Endothelial cell of umbilical vein (primary cell): ENCODE measurements around the gene MITF. TPM values are rescaled to one million over a fixed set of nuclear protein-coding genes. Genes with fewer than 3 reads are reported as not detected.

ENCODE experiments used
- BruUV-seq: library from RNA; stranded (reverse); fragments of 400-500 nt; replicated peaks from 2 replicates; lab custom pipeline; 2021; lab: Mats Ljungman, UMichigan
- CTCF ChIA-PET: fragments of 300-600, 350-600 bp; sonication (Branson Sonifier 250); formaldehyde crosslinking; loops from one replicate; lab custom pipeline; 2021; ENCODE audit warnings: antibody characterized with exemption, inconsistent platforms; lab: Charles Lee
- POLR2A ChIA-PET: fragments of 300-600, 350-600 bp; sonication (Branson Sonifier 250); formaldehyde crosslinking; loops from one replicate; lab custom pipeline; 2021; ENCODE audit warnings: antibody characterized with exemption, inconsistent platforms; lab: Charles Lee
- DNase-seq: peaks from one replicate; pipeline ENCODE4 v3.0.0-alpha.2; 2011; ENCODE audit warnings: low read depth, low spot score
- FAIRE-seq: peaks from 2 replicates; lab custom pipeline; 2011; peaks lifted over from hg19 to GRCh38; lab: Jason Lieb, UNC
- H2AFZ ChIP-seq: 2 replicates; pipeline ENCODE4 v1.6.0; 2012; ENCODE audit warnings: low read depth, low read length, control low read depth, inconsistent platforms
- H3K27ac ChIP-seq: 2 replicates; pipeline ENCODE4 v1.5.1; 2011; ENCODE audit warnings: low read depth, mild to moderate bottlenecking, control low read depth, low read length, moderate library complexity; ENCODE audit not compliant: insufficient read depth
- H3K27me3 ChIP-seq, 2 experiments: 2 replicates each; pipeline versions ENCODE4 v1.6.0 to v1.6.1; 2011; ENCODE audit warnings: low read length in 2 of 2, mixed read lengths in 1 of 2; ENCODE audit not compliant: control insufficient read depth in 2 of 2, insufficient read depth in 2 of 2
- H3K36me3 ChIP-seq, 2 experiments: 2 replicates in 1 of 2; 3 replicates in 1 of 2; pipeline ENCODE4 v1.5.1; 2011; ENCODE audit warnings: low read length in 2 of 2, mild to moderate bottlenecking in 1 of 2, moderate library complexity in 1 of 2; ENCODE audit not compliant: control insufficient read depth in 2 of 2, insufficient read depth in 2 of 2; ENCODE audit errors: extremely low read depth in 1 of 2
- H3K4me1 ChIP-seq: 3 replicates; pipeline ENCODE4 v1.5.1; 2011; ENCODE audit warnings: mild to moderate bottlenecking, low read length; ENCODE audit not compliant: control insufficient read depth, insufficient read depth; ENCODE audit errors: extremely low read depth
- H3K4me2 ChIP-seq: 2 replicates; pipeline ENCODE4 v1.6.1; 2011; ENCODE audit warnings: low read length, control low read depth, mixed read lengths; ENCODE audit not compliant: insufficient read depth
- H3K4me3 ChIP-seq, 3 experiments: fragments of 200-600 bp in 1 of 3; sonication (generic), shearing (Covaris generic) in 1 of 3; replicated peaks in 1 of 3; 2 replicates each; pipeline ENCODE4 v1.5.1; 2011 to 2016; ENCODE audit warnings: control low read depth in 3 of 3, low read length in 3 of 3, mild to moderate bottlenecking in 2 of 3, inconsistent platforms in 1 of 3, low read depth in 1 of 3, moderate library complexity in 1 of 3; ENCODE audit not compliant: insufficient read depth in 1 of 3
- H3K79me2 ChIP-seq: 2 replicates; pipeline ENCODE4 v1.6.0; 2012; ENCODE audit warnings: low read length, inconsistent platforms; ENCODE audit not compliant: control insufficient read depth, insufficient read depth
- H3K9ac ChIP-seq: replicated peaks from 2 replicates; pipeline ENCODE3; 2011; ENCODE audit warnings: low read length, control low read depth; ENCODE audit not compliant: insufficient read depth; ENCODE audit errors: extremely low read depth
- H3K9me1 ChIP-seq: replicated peaks from 3 replicates; pipeline ENCODE4 v1.6.0; 2011; ENCODE audit warnings: mild to moderate bottlenecking, low read length; ENCODE audit not compliant: control insufficient read depth, insufficient read depth; ENCODE audit errors: extremely low read depth
- H3K9me3 ChIP-seq: replicated peaks from 2 replicates; pipeline ENCODE4 v1.5.1; 2012; ENCODE audit warnings: low read length, inconsistent platforms; ENCODE audit not compliant: control insufficient read depth, insufficient read depth
- H4K20me1 ChIP-seq: replicated peaks from 2 replicates; pipeline ENCODE3; 2011; ENCODE audit warnings: mild to moderate bottlenecking, low read length; ENCODE audit not compliant: control insufficient read depth, insufficient read depth; ENCODE audit errors: extremely low read depth
- CTCF ChIP-seq, 2 donors: IDR thresholded peaks; 1 replicate in 1 of 2; 2 replicates in 1 of 2; pipeline ENCODE4 v1.5.1; 2011; ENCODE audit warnings: low read length in 2 of 2, mild to moderate bottlenecking in 2 of 2, moderate library complexity in 2 of 2, control low read depth in 1 of 2, inconsistent platforms in 1 of 2, low read depth in 1 of 2; ENCODE audit not compliant: insufficient read depth in 1 of 2; ENCODE audit errors: extremely low read depth in 1 of 2
- EZH2 ChIP-seq: IDR thresholded peaks from 2 replicates; pipeline ENCODE4 v1.6.1; 2012; ENCODE audit warnings: borderline replicate concordance, low read depth, mild to moderate bottlenecking, moderate library complexity, low read length, inconsistent platforms; ENCODE audit not compliant: severe bottlenecking
- FOS ChIP-seq: IDR thresholded peaks from 2 replicates; pipeline ENCODE4 v1.6.1; 2011; ENCODE audit warnings: mild to moderate bottlenecking, low read length, moderate library complexity, borderline replicate concordance; ENCODE audit not compliant: insufficient read depth
- GATA2 ChIP-seq: IDR thresholded peaks from 2 replicates; pipeline ENCODE4 v1.7.0; 2011; ENCODE audit warnings: low read depth, mild to moderate bottlenecking, moderate library complexity, mixed read lengths, low read length; ENCODE audit not compliant: insufficient read length, insufficient read depth
- JUN ChIP-seq: IDR thresholded peaks from 2 replicates; pipeline ENCODE4 v1.6.1; 2011; ENCODE audit warnings: borderline replicate concordance, low read depth; ENCODE audit not compliant: insufficient read length, insufficient read depth
- MAX ChIP-seq: IDR thresholded peaks from 2 replicates; pipeline ENCODE4 v1.6.1; 2011; ENCODE audit not compliant: insufficient read depth, insufficient read length
- MYC ChIP-seq: IDR thresholded peaks from one replicate; pipeline ENCODE4 v1.6.1; 2011; ENCODE audit warnings: mild to moderate bottlenecking, low read depth, low read length
- POLR2A ChIP-seq: IDR thresholded peaks from 2 replicates; pipeline ENCODE4 v1.6.1; 2012; ENCODE audit warnings: low read depth, mild to moderate bottlenecking, control low read depth, low read length
- POLR2AphosphoS5 ChIP-seq: IDR thresholded peaks from 2 replicates; pipeline ENCODE4 v1.6.1; 2012; ENCODE audit warnings: low read depth, mild to moderate bottlenecking, control low read depth, low read length, moderate library complexity; ENCODE audit not compliant: insufficient read depth
- dilution Hi-C: fragments of 300-500 bp; cut with MboI; formaldehyde crosslinking; loops from one replicate; pipeline ENCODE4 v1.15.0; 2019; ENCODE audit warnings: low sequenced_read_pairs; ENCODE audit not compliant: extremely low pct_ligation_motif_present
- intact Hi-C: fragments of 100-400 bp; cut with micrococcal nuclease; formaldehyde crosslinking; loops from one replicate; pipeline ENCODE4 v1.10.0; 2022
- polyA plus RNA-seq, 4 experiments: library from polyadenylated mRNA; depleted of rRNA in 3 of 4; stranded (reverse) in 3 of 4; unstranded in 1 of 4; fragments of >200 nt; gene quantifications; 2 replicates each; pipeline versions ENCODE4 v1.2.1 to v1.2.3, GENCODE V29; 2011 to 2012; ENCODE audit warnings: missing spikeins in 1 of 4
- total RNA-seq: library from RNA; stranded (reverse); gene quantifications from 2 replicates; pipeline ENCODE4 v1.2.3, GENCODE V29; 2021

Gene MITF
- total and polyA plus RNA-seq, 2 donors (not counting 3 experiments of a cell fraction or from before 2014, with no cell fraction given) = 1.6 to 2.5 TPM

- no peaks in the 10 kb centered on the region for H3K79me2 ChIP-seq
- dilution Hi-C loops (no loop called here), intact Hi-C loops (loop anchor here (1.0 to 2.0 kb wide), 4 partner anchors 16 to 84 kb away; partner anchors contain the start of gene MITF)
- H3K27ac ChIP-seq = peak overlapping the region; percentile 66
- POLR2A ChIA-PET = interaction anchor here (0.7 to 1.0 kb wide), 2 partner anchors 32 to 692 kb away, joined by 3 read pairs; partner anchors contain the start of gene MITF
- no peaks in the 10 kb centered on the region for H3K36me3 ChIP-seq
- CTCF ChIA-PET = interaction anchor here (1.1 to 2.4 kb wide), 5 partner anchors 21 to 84 kb away, joined by 3 to 9 read pairs (median 5); partner anchors contain the start of gene MITF
- TF ChIP-seq MAX (no peak), FOS (peak; percentile 40)
- peak overlapping the region; percentile 47 for H3K4me2 ChIP-seq
- peak; percentile 87 for FAIRE-seq
- BruUV-seq = TSS peak; percentile 40
- H3K9me3 ChIP-seq = no peaks in the 10 kb centered on the region
- H4K20me1 ChIP-seq = no peaks in the 10 kb centered on the region
- H3K9ac ChIP-seq = no peak overlapping the region
- no peak overlapping the region for H3K4me3 ChIP-seq
- no peaks in the 10 kb centered on the region for H3K27me3 ChIP-seq
- DNase-seq = peak; percentile 47
- H3K9me1 ChIP-seq = no peaks in the 10 kb centered on the region
- H3K4me1 ChIP-seq = peaks cover 22% of the 10 kb centered on the region
- no peak overlapping the region for H2AFZ ChIP-seq
Measured at GRCh38 chr3:69770976-69771634, 31.8 kb downstream of the MITF start.

- H4K20me1 ChIP-seq = no peaks in the 10 kb centered on the region
- H2AFZ ChIP-seq = no peak overlapping the region
- TF ChIP-seq MAX (no peak), GATA2 (no peak), CTCF (IDR thresholded peaks at IDR 0.05; ENCODE audit: extremely low read depth in 1 of 2, insufficient read depth in 1 of 2, low read depth in 1 of 2, low read length in 2 of 2) (no peak), POLR2AphosphoS5 (no peak), FOS (no peak), EZH2 (no peak), JUN (no peak), POLR2A (no peak), MYC (no peak)
- no peaks in the 10 kb centered on the region for H3K9me1 ChIP-seq
- no peak overlapping the region for H3K9ac ChIP-seq
- intact Hi-C loops (no loop called here), dilution Hi-C loops (no loop called here)
- no peaks in the 10 kb centered on the region for H3K36me3 ChIP-seq
- CTCF ChIA-PET = interaction anchor here (0.5 to 2.4 kb wide), 6 partner anchors 10 to 686 kb away, joined by 3 to 7 read pairs (median 4); partner anchors contain the start of gene MITF
- no peaks in the 10 kb centered on the region for H3K27me3 ChIP-seq
- H3K4me1 ChIP-seq = peaks cover 33% of the 10 kb centered on the region
- no peaks in the 10 kb centered on the region for H3K79me2 ChIP-seq
- H3K4me3 ChIP-seq = no peak overlapping the region
- no peaks in the 10 kb centered on the region for H3K9me3 ChIP-seq
- FAIRE-seq = no peak
- no peak overlapping the region for H3K4me2 ChIP-seq
- no peak overlapping the region for H3K27ac ChIP-seq
- no TSS peak for BruUV-seq
- no peak for DNase-seq
- POLR2A ChIA-PET = no interaction called here
Measured at GRCh38 chr3:69772152-69772867, 33.0 kb downstream of the MITF start.
